Panc1 (cell line): ENCODE results near the gene SLC10A3. TPM values are rescaled to one million over a fixed set of nuclear protein-coding genes. Genes with fewer than 3 reads are reported as not detected.
"Not testable (repeated sequence)": the region's sequence is repeated elsewhere in the genome, so short reads cannot be mapped to it uniquely, and the experiment has no call there.

Experiments
- ATAC-seq: fragments of 200-7000 bp; cut with Tn5 transposase; 2 replicates; pipeline ENCODE4 v1.9.1; 2020; ENCODE audit warnings: mild to moderate bottlenecking, moderate library complexity
- BruUV-seq: library from RNA; stranded (reverse); fragments of 400-500 nt; replicated peaks from 2 replicates; lab custom pipeline; 2021; lab: Mats Ljungman, UMichigan
- CTCF ChIA-PET: fragments of 300-600 bp; sonication (Branson Sonifier 250); formaldehyde crosslinking; loops from one replicate; lab custom pipeline; 2022; ENCODE audit warnings: antibody characterized with exemption; lab: Charles Lee
- POLR2A ChIA-PET: fragments of 300-600 bp; sonication (Branson Sonifier 250); formaldehyde crosslinking; loops from one replicate; lab custom pipeline; 2022; ENCODE audit warnings: antibody characterized with exemption; lab: Charles Lee
- DNase-seq: peaks from one replicate; pipeline ENCODE4 v3.0.0-alpha.2; 2010; ENCODE audit warnings: low read depth, low spot score
- H3K27ac ChIP-seq: 2 replicates; pipeline ENCODE4 v1.5.1; 2011; ENCODE audit warnings: mild to moderate bottlenecking, low read length, inconsistent platforms
- H3K27me3 ChIP-seq: fragments of 200-500 bp; sonication (Bioruptor generic); 2 replicates; pipeline ENCODE4 v1.6.0; 2014; ENCODE audit warnings: low read length, inconsistent platforms; ENCODE audit not compliant: control insufficient read depth, insufficient read depth
- H3K36me3 ChIP-seq: fragments of 200-500 bp; sonication (Bioruptor generic); 2 replicates; pipeline ENCODE4 v1.5.1; 2014; ENCODE audit warnings: inconsistent platforms, mild to moderate bottlenecking, low read length, moderate library complexity; ENCODE audit not compliant: control insufficient read depth, insufficient read depth
- H3K4me1 ChIP-seq: 2 replicates; pipeline ENCODE4 v1.5.1; 2011; ENCODE audit warnings: inconsistent platforms, mild to moderate bottlenecking, low read length, moderate library complexity; ENCODE audit not compliant: control insufficient read depth, insufficient read depth
- H3K4me3 ChIP-seq, 2 experiments: 2 replicates each; pipeline ENCODE4 v1.5.1; 2011 to 2012; ENCODE audit warnings: low read depth in 2 of 2, low read length in 2 of 2, mild to moderate bottlenecking in 2 of 2, inconsistent platforms in 1 of 2, moderate library complexity in 1 of 2
- H3K9me3 ChIP-seq: fragments of 200-500 bp; sonication (Bioruptor generic); 2 replicates; pipeline ENCODE4 v1.5.1; 2014; ENCODE audit warnings: low read depth, mild to moderate bottlenecking, inconsistent platforms, low read length, moderate library complexity; ENCODE audit not compliant: control insufficient read depth, insufficient read depth
- POLR2AphosphoS5 ChIP-seq: IDR thresholded peaks from 2 replicates; pipeline ENCODE4 v1.6.1; 2012; ENCODE audit warnings: mild to moderate bottlenecking, low read depth, low read length, moderate library complexity
- SIN3A ChIP-seq: IDR thresholded peaks from 2 replicates; pipeline ENCODE4 v1.6.1; 2012; ENCODE audit warnings: low read depth, mild to moderate bottlenecking, low read length, moderate library complexity, borderline replicate concordance; ENCODE audit not compliant: insufficient read depth
- TCF7L2 ChIP-seq: IDR thresholded peaks from 2 replicates; pipeline ENCODE4 v1.6.1; 2011; ENCODE audit warnings: mild to moderate bottlenecking, low read depth, low read length, inconsistent platforms
- in situ Hi-C: cut with HindIII; loops from 2 replicates; pipeline ENCODE4 v1.10.0; 2016; ENCODE audit warnings: low sequenced_read_pairs, low pct_unique_long_range_greater_than_20kb
- intact Hi-C: fragments of 100-400 bp; cut with micrococcal nuclease; formaldehyde crosslinking; loops from one replicate; pipeline ENCODE4 v1.10.0; 2022; ENCODE audit not compliant: unreplicated experiment
- total RNA-seq: library from RNA; stranded (reverse); gene quantifications from one replicate; pipeline ENCODE4 v1.2.1, GENCODE V29; 2021; ENCODE audit not compliant: unreplicated experiment
- TF ChIP-seq, protein P1 (sequence below), 2 experiments: IDR thresholded peaks; 2 replicates each; pipeline ENCODE4 v1.6.1; 2011 to 2012; ENCODE audit warnings: low read depth in 2 of 2, control low read depth in 1 of 2, low read length in 1 of 2, mild to moderate bottlenecking in 1 of 2, moderate library complexity in 1 of 2; ENCODE audit not compliant: insufficient read depth in 1 of 2
- TF ChIP-seq, protein P2 (sequence below): fragments of 450-650 bp; IDR thresholded peaks from 2 replicates; pipeline ENCODE4 v1.5.1; 2017; ENCODE audit warnings: mild to moderate bottlenecking

SLC10A3 gene
- total RNA-seq, 1 experiment from 2014 or later, result 64.1 TPM

DNA sequence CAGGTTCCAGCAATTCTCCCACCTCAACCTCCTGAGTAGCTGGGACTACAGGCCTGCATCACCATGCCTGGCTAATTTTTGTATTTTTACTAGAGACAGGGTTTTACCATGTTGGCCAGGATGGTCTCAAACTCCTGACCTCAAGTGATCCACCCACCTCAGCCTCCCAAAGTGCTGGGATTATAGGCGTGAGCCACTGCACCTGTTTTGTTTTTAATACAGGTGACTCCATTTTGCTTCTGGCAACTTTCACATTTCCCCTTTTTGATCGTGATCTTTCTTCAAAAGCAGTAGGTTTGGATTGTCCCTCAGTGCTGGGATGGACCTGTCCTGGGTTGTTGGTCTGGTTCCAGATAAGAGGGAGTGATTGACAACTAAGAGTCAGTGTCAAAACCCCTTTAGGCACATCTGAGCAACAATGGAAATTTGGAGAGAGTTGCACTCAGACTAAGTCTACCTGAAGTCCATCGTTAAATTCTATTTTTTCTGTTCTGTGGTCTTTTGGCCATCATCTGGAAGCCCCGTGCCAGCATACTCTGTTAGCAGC is 6.2 kb upstream of the SLC10A3 start:
- H3K36me3 ChIP-seq, DNase-seq, ATAC-seq, in situ Hi-C loops, H3K27ac ChIP-seq, H3K4me3 ChIP-seq, POLR2A ChIA-PET, CTCF ChIA-PET, intact Hi-C loops, BruUV-seq, H3K4me1 ChIP-seq, H3K9me3 ChIP-seq, H3K27me3 ChIP-seq: not testable (repeated sequence)

DNA sequence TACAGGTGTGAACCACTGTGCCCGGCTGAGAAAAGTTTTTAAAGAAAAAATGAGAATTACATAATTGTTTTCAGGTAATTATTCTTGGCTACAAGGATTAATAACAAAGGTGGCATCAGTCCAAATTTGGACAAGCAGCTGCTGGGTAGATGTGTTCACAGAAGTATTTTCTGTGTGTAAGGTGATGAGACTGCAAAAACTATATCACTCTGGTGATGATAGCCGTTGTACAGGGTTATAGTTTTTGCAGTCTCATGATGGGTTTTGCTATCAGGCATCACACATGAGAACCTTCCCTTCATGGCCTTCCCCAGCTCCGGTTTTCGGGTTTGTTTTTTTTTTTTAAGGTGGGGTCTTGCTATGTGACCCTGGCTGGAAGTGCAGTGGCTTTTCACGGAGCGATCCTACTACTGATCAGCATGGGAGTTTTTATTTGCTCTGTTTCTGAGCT is 5.1 kb upstream of the SLC10A3 start:
- Histone ChIP-seq H3K27me3 (no peaks in the 10 kb centered on the region), H3K36me3 (no peaks in the 10 kb centered on the region), H3K27ac (no peak overlapping the region), H3K4me1 (peaks cover 4% of the 10 kb centered on the region), H3K9me3 (no peaks in the 10 kb centered on the region), H3K4me3 (no peak overlapping the region)
- BruUV-seq, result no TSS peak
- ChIA-PET POLR2A (no interaction called here), CTCF (interaction anchor here (0.6 kb wide), 1 partner anchor 31 kb away, joined by 5 read pairs; no protein-coding TSS in a partner anchor)
- TF ChIP-seq SIN3A, result no peak
- no peak for TF ChIP-seq TCF7L2
- no peak for TF ChIP-seq POLR2AphosphoS5
- TF ChIP-seq, protein P1, sequence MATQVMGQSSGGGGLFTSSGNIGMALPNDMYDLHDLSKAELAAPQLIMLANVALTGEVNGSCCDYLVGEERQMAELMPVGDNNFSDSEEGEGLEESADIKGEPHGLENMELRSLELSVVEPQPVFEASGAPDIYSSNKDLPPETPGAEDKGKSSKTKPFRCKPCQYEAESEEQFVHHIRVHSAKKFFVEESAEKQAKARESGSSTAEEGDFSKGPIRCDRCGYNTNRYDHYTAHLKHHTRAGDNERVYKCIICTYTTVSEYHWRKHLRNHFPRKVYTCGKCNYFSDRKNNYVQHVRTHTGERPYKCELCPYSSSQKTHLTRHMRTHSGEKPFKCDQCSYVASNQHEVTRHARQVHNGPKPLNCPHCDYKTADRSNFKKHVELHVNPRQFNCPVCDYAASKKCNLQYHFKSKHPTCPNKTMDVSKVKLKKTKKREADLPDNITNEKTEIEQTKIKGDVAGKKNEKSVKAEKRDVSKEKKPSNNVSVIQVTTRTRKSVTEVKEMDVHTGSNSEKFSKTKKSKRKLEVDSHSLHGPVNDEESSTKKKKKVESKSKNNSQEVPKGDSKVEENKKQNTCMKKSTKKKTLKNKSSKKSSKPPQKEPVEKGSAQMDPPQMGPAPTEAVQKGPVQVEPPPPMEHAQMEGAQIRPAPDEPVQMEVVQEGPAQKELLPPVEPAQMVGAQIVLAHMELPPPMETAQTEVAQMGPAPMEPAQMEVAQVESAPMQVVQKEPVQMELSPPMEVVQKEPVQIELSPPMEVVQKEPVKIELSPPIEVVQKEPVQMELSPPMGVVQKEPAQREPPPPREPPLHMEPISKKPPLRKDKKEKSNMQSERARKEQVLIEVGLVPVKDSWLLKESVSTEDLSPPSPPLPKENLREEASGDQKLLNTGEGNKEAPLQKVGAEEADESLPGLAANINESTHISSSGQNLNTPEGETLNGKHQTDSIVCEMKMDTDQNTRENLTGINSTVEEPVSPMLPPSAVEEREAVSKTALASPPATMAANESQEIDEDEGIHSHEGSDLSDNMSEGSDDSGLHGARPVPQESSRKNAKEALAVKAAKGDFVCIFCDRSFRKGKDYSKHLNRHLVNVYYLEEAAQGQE (IDR thresholded peaks at IDR 0.05; ENCODE audit: insufficient read depth in 1 of 2, low read depth in 2 of 2, low read length in 1 of 2), result no peak
- TF ChIP-seq, protein P2, sequence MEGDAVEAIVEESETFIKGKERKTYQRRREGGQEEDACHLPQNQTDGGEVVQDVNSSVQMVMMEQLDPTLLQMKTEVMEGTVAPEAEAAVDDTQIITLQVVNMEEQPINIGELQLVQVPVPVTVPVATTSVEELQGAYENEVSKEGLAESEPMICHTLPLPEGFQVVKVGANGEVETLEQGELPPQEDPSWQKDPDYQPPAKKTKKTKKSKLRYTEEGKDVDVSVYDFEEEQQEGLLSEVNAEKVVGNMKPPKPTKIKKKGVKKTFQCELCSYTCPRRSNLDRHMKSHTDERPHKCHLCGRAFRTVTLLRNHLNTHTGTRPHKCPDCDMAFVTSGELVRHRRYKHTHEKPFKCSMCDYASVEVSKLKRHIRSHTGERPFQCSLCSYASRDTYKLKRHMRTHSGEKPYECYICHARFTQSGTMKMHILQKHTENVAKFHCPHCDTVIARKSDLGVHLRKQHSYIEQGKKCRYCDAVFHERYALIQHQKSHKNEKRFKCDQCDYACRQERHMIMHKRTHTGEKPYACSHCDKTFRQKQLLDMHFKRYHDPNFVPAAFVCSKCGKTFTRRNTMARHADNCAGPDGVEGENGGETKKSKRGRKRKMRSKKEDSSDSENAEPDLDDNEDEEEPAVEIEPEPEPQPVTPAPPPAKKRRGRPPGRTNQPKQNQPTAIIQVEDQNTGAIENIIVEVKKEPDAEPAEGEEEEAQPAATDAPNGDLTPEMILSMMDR, result no peak
- in situ Hi-C loops, result no loop called here
- DNase-seq (no peak), ATAC-seq (no peak)
- intact Hi-C loops, result no loop called here

DNA sequence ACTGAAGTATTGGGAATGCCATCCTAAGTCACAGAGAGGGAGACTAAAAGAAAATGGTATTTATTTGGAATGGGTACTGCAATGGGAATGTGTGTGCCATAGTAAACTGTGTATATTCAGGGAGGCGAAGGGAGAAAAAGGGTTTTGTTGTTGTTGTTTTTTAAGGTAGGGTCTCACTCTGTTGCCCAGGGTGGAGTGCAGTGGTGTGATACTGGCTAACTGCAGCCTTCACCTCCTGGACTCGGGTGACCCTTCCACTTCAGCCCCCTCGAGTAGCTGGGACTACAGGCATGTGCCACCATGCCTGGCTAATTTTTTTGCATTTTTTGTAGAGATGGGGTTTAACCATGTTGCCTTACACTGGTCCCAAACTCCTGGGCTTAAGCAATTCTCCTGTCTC is 4.3 kb upstream of the SLC10A3 start:
- ChIA-PET POLR2A (no interaction called here), CTCF (no interaction called here)
- peaks cover 5% of the 10 kb centered on the region for H3K4me1 ChIP-seq
- H3K27me3 ChIP-seq, result no peaks in the 10 kb centered on the region
- no peaks in the 10 kb centered on the region for H3K9me3 ChIP-seq
- TF ChIP-seq SIN3A (no peak), POLR2AphosphoS5 (no peak), TCF7L2 (no peak)
- TF ChIP-seq, protein P1 (IDR thresholded peaks at IDR 0.05; ENCODE audit: insufficient read depth in 1 of 2, low read depth in 2 of 2, low read length in 1 of 2), result no peak
- TF ChIP-seq, protein P2, result no peak
- no peak for ATAC-seq
- intact Hi-C loops, result no loop called here
- no peak for DNase-seq
- in situ Hi-C loops, result no loop called here
- H3K27ac ChIP-seq, result no peak overlapping the region
- no peak overlapping the region for H3K4me3 ChIP-seq
- no peaks in the 10 kb centered on the region for H3K36me3 ChIP-seq
- no TSS peak for BruUV-seq
